GM23338 (cell line): Measurements from ENCODE around the gene TMEM141. TPM values are rescaled to one million over a fixed set of nuclear protein-coding genes. Genes with fewer than 3 reads are reported as not detected.
"Not testable (repeated sequence)": the region's sequence is repeated elsewhere in the genome, so short reads cannot be mapped to it uniquely, and the experiment has no call there.

ENCODE experiments used
- ATAC-seq: fragments of 200-7000 bp; cut with Tn5 transposase; 3 replicates; pipeline ENCODE4 v1.9.1; 2020
- DNase-seq: peaks from one replicate; pipeline ENCODE4 v3.0.0-alpha.2; 2015; ENCODE audit warnings: low spot score
- H2AFZ ChIP-seq: fragments of 200-600 bp; sonication (generic); 2 replicates; pipeline ENCODE4 v1.8.0; 2016; ENCODE audit warnings: antibody characterized with exemption, mild to moderate bottlenecking, moderate library complexity
- H3F3A ChIP-seq: fragments of 200-600 bp; sonication (generic); replicated peaks from 2 replicates; pipeline ENCODE4 v1.8.0; 2017; ENCODE audit warnings: antibody characterized with exemption, mixed run types, low read depth
- H3K27ac ChIP-seq: fragments of 200-600 bp; sonication (generic); 2 replicates; pipeline ENCODE4 v1.6.1; 2016; ENCODE audit warnings: low read depth
- H3K27me3 ChIP-seq: fragments of 200-600 bp; sonication (generic); 2 replicates; pipeline ENCODE4 v1.8.0; 2016; ENCODE audit warnings: mild to moderate bottlenecking, mixed run types, moderate library complexity; ENCODE audit not compliant: insufficient read depth
- H3K36me3 ChIP-seq: fragments of 200-600 bp; sonication (generic); 2 replicates; pipeline ENCODE4 v1.8.0; 2016; ENCODE audit warnings: mild to moderate bottlenecking; ENCODE audit not compliant: insufficient read depth
- H3K4me1 ChIP-seq: fragments of 200-600 bp; sonication (generic); 2 replicates; pipeline ENCODE4 v1.8.0; 2016; ENCODE audit warnings: mild to moderate bottlenecking, moderate library complexity; ENCODE audit not compliant: insufficient read depth
- H3K4me2 ChIP-seq: fragments of 200-600 bp; sonication (generic); 2 replicates; pipeline ENCODE4 v1.7.1; 2017; ENCODE audit warnings: mixed run types
- H3K4me3 ChIP-seq: fragments of 200-600 bp; sonication (generic); 2 replicates; pipeline ENCODE4 v1.6.1; 2016; ENCODE audit warnings: mixed run types
- H3K79me2 ChIP-seq: fragments of 200-600 bp; sonication (generic); replicated peaks from 2 replicates; pipeline ENCODE4 v1.8.0; 2017; ENCODE audit warnings: mild to moderate bottlenecking; ENCODE audit not compliant: insufficient read depth
- H3K9me2 ChIP-seq: fragments of 200-600 bp; sonication (generic); 2 replicates; pipeline ENCODE4 v1.8.0; 2017; ENCODE audit not compliant: insufficient read depth
- H4K20me1 ChIP-seq: fragments of 200-600 bp; sonication (generic); replicated peaks from 2 replicates; pipeline ENCODE4 v1.8.0; 2017; ENCODE audit warnings: mild to moderate bottlenecking; ENCODE audit not compliant: insufficient read depth
- H3K27ac Mint-ChIP-seq: 2 replicates; pipeline ENCODE4 v1.8.0; 2020; ENCODE audit warnings: inconsistent platforms, mild to moderate bottlenecking, moderate library complexity, mixed read lengths
- H3K27me3 Mint-ChIP-seq: 3 replicates; pipeline ENCODE4 v1.8.0; 2022; ENCODE audit warnings: low read depth, mild to moderate bottlenecking, moderate library complexity, mixed read lengths, inconsistent platforms; ENCODE audit not compliant: insufficient read depth, poor library complexity
- H3K36me3 Mint-ChIP-seq: 3 replicates; pipeline ENCODE4 v1.8.0; 2021; ENCODE audit warnings: low read depth, mild to moderate bottlenecking, inconsistent platforms, moderate library complexity, mixed read lengths
- H3K4me1 Mint-ChIP-seq: 3 replicates; pipeline ENCODE4 v1.8.0; 2020; ENCODE audit warnings: mild to moderate bottlenecking, inconsistent platforms, mixed read lengths
- H3K4me3 Mint-ChIP-seq: 3 replicates; pipeline ENCODE4 v1.8.0; 2021; ENCODE audit warnings: moderate library complexity, mild to moderate bottlenecking, inconsistent platforms, mixed read lengths
- H3K9me3 Mint-ChIP-seq: 3 replicates; pipeline ENCODE4 v1.8.0; 2020; ENCODE audit warnings: moderate library complexity, mild to moderate bottlenecking, inconsistent platforms, mixed read lengths
- EZH2 ChIP-seq: fragments of 200-600 bp; sonication (generic); IDR thresholded peaks from one replicate; pipeline ENCODE4 v1.8.0; 2017; ENCODE audit warnings: antibody characterized with exemption, mild to moderate bottlenecking, low read depth; ENCODE audit not compliant: unreplicated experiment
- NANOG ChIP-seq: IDR thresholded peaks from 2 replicates; pipeline ENCODE4 v1.6.1; 2016; ENCODE audit warnings: antibody characterized with exemption, borderline replicate concordance
- REST ChIP-seq: IDR thresholded peaks from one replicate; pipeline ENCODE4 v1.6.1; 2018; ENCODE audit warnings: antibody characterized with exemption; ENCODE audit not compliant: unreplicated experiment
- STAT1 ChIP-seq: IDR thresholded peaks from one replicate; pipeline ENCODE4 v1.6.1; 2016; ENCODE audit warnings: antibody characterized with exemption; ENCODE audit not compliant: unreplicated experiment
- ZNF114 ChIP-seq: fragments of 250-450 bp; sonication (Bioruptor Pico); IDR thresholded peaks from 2 replicates; pipeline ENCODE4 v1.5.0; 2020; ENCODE audit warnings: mild to moderate bottlenecking, moderate library complexity
- ZNF331 ChIP-seq: fragments of 250-450 bp; sonication (Bioruptor Pico); IDR thresholded peaks from 2 replicates; pipeline ENCODE4 v1.5.0; 2020; ENCODE audit warnings: low read depth, mild to moderate bottlenecking, moderate library complexity
- polyA plus RNA-seq: library from polyadenylated mRNA; unstranded; fragments of >200 nt; fragmentation: Nextera tagmentation; extraction: Ambion mirVana; gene quantifications from 2 replicates; pipeline ENCODE4 v1.2.1, GENCODE V29; 2016
- total RNA-seq: library from RNA; depleted of rRNA; stranded (reverse); fragments of >200 nt; shearing (Covaris generic); gene quantifications from 2 replicates; pipeline ENCODE4 v1.2.3, GENCODE V29; 2014
- TF ChIP-seq, protein P1 (sequence below): IDR thresholded peaks from 2 replicates; pipeline ENCODE4 v1.6.1; 2016; ENCODE audit warnings: antibody characterized with exemption
- TF ChIP-seq, protein P2 (sequence below), 2 experiments: fragments of 200-600 bp in 1 of 2; sonication (generic) in 1 of 2; conservative IDR thresholded peaks; 2 replicates each; pipeline versions ENCODE4 v1.5.1 to v1.6.1; 2016 to 2017; ENCODE audit warnings: antibody characterized with exemption in 2 of 2, low read depth in 2 of 2, mild to moderate bottlenecking in 2 of 2, moderate library complexity in 1 of 2

TMEM141 gene
- total and polyA plus RNA-seq, 2 experiments from 2014 or later: 71.4 to 90.5 TPM

GRCh38 chr9:136803009-136803550, 11.9 kb downstream of the TMEM141 start:
- not testable (repeated sequence) for H3F3A ChIP-seq, H3K79me2 ChIP-seq, H3K4me3 ChIP-seq, H2AFZ ChIP-seq, ATAC-seq, H3K9me2 ChIP-seq, H3K4me2 ChIP-seq, H3K4me3 Mint-ChIP-seq, H3K27ac Mint-ChIP-seq, H3K9me3 Mint-ChIP-seq, DNase-seq, H3K27ac ChIP-seq, H4K20me1 ChIP-seq, H3K36me3 ChIP-seq, H3K36me3 Mint-ChIP-seq
- H3K27me3 Mint-ChIP-seq: peaks cover 34% of the 10 kb centered on the region
- H3K4me1 ChIP-seq: peaks cover 12% of the 10 kb centered on the region
- peaks cover 10% of the 10 kb centered on the region; the same call in 1 of the 3 replicates for H3K4me1 Mint-ChIP-seq
- H3K27me3 ChIP-seq: peaks cover 13% of the 10 kb centered on the region

- H3K4me1 ChIP-seq: peaks cover 11% of the 10 kb centered on the region
- Mint-ChIP-seq H3K4me1 (peaks cover 10% of the 10 kb centered on the region; the same call in 1 of the 3 replicates), H3K27me3 (peaks cover 34% of the 10 kb centered on the region), H3K4me3 (no peak overlapping the region), H3K36me3 (peaks cover 4% of the 10 kb centered on the region; the same call in 2 of the 3 replicates), H3K27ac (no peak overlapping the region), H3K9me3 (no peaks in the 10 kb centered on the region; the same call in 2 of the 3 replicates)
- H3K36me3 ChIP-seq: no peaks in the 10 kb centered on the region
- H3K9me2 ChIP-seq: no peaks in the 10 kb centered on the region
- no peak overlapping the region for H3K4me3 ChIP-seq
- peaks cover 7% of the 10 kb centered on the region for H3K27me3 ChIP-seq
- no peak overlapping the region for H3K4me2 ChIP-seq
- no peak overlapping the region for H2AFZ ChIP-seq
- DNase-seq: no peak
- peaks cover 10% of the 10 kb centered on the region; the same call in 1 of the 2 replicates for H3F3A ChIP-seq
- no peak for ATAC-seq
- no peaks in the 10 kb centered on the region for H4K20me1 ChIP-seq
- H3K79me2 ChIP-seq: peaks cover 5% of the 10 kb centered on the region
- no peak overlapping the region for H3K27ac ChIP-seq
- TF ChIP-seq ZNF331 (no peak), STAT1 (no peak), NANOG (no peak), EZH2 (no peak), ZNF114 (CRISPR knock-in tag) (no peak), REST (no peak)
- TF ChIP-seq, protein P1, sequence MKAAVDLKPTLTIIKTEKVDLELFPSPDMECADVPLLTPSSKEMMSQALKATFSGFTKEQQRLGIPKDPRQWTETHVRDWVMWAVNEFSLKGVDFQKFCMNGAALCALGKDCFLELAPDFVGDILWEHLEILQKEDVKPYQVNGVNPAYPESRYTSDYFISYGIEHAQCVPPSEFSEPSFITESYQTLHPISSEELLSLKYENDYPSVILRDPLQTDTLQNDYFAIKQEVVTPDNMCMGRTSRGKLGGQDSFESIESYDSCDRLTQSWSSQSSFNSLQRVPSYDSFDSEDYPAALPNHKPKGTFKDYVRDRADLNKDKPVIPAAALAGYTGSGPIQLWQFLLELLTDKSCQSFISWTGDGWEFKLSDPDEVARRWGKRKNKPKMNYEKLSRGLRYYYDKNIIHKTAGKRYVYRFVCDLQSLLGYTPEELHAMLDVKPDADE: no peak
- TF ChIP-seq, protein P2, sequence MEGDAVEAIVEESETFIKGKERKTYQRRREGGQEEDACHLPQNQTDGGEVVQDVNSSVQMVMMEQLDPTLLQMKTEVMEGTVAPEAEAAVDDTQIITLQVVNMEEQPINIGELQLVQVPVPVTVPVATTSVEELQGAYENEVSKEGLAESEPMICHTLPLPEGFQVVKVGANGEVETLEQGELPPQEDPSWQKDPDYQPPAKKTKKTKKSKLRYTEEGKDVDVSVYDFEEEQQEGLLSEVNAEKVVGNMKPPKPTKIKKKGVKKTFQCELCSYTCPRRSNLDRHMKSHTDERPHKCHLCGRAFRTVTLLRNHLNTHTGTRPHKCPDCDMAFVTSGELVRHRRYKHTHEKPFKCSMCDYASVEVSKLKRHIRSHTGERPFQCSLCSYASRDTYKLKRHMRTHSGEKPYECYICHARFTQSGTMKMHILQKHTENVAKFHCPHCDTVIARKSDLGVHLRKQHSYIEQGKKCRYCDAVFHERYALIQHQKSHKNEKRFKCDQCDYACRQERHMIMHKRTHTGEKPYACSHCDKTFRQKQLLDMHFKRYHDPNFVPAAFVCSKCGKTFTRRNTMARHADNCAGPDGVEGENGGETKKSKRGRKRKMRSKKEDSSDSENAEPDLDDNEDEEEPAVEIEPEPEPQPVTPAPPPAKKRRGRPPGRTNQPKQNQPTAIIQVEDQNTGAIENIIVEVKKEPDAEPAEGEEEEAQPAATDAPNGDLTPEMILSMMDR (conservative IDR thresholded peaks at IDR 0.05; ENCODE audit: low read depth in 2 of 2): no peak
Measured at GRCh38 chr9:136803551-136804508, 12.7 kb downstream of the TMEM141 start.
